Activated CD8-positive, alpha-beta memory T cell treated with anti-CD3 and anti-CD28 coated beads for 48 hours (primary cell): ENCODE results near the gene BPTF.
"Not testable (repeated sequence)": the region's sequence is repeated elsewhere in the genome, so short reads cannot be mapped to it uniquely, and the experiment has no call there.

Source experiments
- DNase-seq, 3 experiments: peaks; one replicate each; pipeline ENCODE4 v3.0.0-alpha.2; 2020; ENCODE audit warnings: low read depth in 2 of 3, low spot score in 2 of 3

BPTF gene

DNA sequence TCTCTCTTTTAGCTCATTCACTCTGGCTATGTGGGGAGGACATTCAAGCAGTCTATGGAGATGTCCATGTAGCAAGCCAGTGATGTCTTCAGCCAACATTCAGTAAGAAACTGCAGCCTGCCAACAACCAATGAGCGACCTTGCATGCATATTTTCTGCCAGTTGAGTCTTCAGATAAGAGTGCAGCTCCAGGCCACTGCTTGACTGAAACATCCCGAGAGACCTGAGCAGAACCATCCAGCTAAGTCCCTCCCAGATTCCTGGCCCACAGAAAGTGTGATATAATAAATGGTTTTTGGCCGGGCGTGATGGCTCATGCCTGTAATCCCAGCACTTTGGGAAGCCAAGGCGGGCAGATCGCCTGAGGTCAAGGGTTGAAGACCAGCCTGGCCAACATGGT, 181.5 kb downstream of the BPTF start:
- no peak for DNase-seq

DNA sequence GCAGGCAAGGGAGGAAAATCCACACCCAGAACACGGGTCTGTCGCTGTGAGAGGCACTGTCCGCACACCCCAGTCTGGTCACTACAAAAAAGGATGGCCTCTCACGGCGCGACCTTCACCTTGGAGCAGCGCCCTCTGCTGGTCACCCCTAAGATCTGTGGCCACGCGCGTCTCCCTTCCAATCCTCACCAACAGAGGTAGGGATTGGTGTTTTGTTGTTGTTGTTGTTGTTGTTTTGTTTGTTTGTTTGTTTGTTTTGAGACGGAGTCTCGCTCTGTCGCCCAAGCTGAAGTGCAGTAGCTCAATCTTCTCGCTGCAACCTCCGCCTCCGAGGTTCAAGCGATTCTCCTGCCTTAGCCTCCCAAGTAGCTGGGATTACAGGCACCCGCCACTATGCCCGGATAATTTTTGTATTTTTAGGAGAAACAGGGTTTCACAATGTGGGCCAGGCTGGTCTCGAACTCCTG, 185.9 kb downstream of the BPTF start:
- peak in 2 of 3 experiments; percentile 43 to 67 for DNase-seq

DNA sequence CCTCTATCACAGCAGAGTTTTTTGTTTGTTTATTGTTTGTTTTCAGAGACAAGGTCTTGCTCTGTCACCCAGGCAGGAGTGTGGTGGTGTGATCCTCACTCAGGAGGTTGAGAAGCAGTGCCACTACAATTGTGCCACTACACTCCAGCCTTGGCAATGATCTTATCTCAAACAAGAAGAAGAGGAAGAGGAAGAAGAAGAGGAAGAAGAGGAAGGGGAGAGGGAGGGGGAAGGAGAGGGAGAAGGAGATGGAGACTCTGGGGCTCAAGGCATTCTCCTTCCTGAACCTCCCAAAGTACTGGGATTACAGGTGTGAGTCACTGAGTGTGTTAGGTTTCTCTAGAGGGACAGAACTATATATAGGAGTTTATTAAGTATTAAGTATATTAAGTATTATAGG, 188.1 kb downstream of the BPTF start:
- no peak for DNase-seq

DNA sequence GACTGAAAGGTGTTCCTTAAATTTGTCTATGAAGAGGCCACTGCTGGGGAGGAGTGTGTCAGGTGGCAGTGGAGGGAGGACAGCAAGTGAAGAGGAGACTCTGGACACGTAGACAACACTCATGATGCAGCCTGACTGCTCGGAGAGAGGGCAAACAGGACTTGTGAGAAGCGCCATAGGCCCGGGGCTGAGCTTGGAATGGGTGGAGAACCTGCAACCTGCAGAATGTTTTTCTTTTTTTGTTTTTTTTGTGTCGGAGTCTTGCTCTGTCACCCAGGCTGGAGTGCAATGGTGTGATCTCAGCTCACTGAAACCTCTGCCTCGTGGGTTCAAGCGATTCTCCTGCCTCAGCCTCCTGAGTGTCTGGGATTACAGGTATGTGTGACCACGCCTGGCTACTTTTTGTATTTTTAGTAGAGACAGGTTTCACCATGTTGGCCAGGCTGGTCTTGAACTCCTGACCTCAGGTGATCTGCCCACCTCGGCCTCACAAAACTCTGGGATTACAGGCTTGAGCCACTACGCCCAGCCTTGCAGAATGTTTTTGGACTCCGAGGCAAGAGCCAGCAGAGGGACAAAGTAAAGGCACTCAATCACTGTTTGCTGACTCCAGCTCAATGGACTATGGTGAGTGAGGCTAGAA, 189.9 kb downstream of the BPTF start:
- no peak for DNase-seq

DNA sequence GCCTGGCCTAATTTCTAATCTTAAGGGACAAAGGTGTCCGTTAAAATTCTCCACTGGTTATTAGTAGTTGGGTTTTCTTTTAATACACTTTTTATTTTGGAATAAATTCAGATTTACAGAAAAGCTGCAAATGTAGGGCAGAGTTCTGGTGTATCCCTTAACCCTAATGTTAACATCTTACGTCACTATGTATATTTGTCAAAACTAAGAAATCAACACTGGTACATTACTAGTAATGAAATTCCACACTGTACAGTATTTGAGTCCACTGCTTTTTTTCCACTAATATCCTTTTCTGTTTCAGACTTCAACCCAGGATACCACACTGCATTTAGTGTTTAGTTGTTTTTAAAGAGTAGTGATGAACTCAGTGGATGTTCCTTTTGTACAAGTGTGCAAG, 191.5 kb downstream of the BPTF start:
- DNase-seq = no peak

DNA sequence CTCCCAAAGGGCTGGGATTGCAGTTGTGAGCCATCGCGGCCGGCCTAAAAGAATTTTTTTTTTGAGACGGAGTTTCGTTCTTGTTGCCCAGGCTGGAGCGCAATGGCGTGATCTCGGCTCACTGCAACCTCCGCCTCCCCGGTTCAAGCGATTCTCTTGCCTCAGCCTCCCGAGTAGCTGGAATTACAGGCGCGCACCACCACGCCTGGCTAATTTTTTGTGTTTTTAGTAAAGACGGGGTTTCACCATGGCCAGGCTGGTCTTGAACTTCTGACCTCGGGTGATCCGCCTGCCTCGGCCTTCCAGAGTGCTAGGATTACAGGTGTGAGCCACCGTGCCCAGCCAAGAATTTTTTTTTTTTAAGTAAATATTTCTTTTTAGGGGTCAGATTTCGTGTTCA, 193.2 kb downstream of the BPTF start:
- DNase-seq = not testable (repeated sequence)

DNA sequence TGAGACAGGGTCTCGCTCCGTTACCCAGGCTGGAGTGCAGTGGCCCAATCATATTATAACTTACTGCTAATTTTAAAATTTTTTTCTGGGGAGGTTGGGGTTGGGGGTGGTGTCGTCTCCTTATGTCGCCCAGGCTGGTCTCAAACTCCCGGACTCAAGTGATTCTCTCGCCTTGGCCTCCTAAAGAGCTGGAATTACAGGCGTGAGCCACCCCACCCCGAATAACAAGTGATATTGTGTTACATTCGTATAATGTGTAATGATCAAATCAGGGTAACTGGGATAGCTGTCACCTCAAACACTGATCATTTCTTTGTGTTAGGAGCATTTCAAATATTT, 194.0 kb downstream of the BPTF start:
- DNase-seq = no peak

DNA sequence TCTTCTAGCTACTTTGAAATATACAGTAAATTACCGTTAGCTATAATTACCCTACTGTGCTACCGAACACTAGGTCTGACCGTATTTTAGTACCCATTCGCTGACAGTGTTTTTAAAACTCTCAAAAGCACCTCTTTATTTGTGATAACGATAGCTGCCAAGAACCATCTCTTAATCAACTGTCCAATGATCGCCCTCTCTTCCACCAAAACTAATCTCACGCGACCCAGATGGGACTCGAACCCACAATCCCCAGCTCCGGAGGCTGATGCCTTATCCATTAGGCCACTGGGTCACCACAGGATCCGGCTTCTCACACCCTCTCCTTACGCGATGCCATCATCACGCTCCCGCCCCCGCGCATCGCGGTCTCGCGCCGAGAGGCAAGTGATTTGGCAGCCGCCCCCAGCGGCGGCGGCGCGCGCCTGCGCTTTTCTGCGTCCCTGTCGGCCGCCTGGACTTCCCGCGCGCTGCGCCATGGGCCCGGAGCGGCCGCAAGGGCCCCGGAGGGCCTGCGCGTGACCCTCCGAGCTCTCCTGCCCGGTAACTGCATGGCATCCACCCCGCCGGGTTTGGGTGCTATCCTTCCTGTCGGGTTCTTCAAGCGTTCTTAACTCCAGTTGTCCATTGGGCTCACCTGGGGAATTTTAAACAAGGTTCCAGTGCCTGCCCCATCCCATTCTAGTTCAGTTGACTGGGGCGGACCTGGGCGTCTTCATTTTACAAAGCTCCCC, 194.5 kb downstream of the BPTF start:
- peak; percentile 99 to 100 (median 100) for DNase-seq

DNA sequence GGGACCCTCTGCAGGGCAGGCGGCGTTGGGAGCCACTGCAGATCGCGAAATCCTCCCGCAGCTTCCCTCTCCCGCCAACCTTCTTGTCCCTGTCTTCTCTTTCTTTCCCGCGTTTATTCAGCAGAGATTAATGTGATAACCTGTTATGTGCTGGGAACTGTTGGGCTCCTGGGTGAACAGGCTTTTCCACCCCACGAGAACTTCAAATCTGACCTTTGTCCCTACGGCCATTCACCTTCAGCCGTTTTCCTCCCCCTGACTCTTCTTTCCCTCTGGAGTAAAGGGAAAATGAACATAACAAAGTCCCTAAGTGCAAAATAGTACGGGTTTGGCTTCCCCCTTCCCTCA, 195.1 kb downstream of the BPTF start:
- no peak for DNase-seq

DNA sequence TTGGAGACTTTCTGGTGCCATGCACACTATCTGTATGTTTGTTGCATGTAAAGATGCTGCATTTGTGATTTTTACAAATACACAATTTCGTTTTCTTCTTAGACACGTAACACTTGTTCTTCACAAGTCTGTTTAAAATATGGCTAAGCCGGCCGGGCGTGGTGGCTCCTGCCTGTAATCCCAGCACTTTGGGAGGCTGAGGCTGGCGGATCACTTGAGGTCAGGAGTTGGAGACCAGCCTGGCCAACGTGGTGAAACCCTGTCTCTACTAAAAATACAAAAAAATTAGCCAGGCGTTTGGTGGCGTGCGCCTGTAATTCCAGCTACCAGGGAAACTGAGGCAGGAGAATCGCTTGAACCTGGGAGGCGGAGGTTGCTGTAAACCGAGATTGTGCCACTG, 195.5 kb downstream of the BPTF start:
- DNase-seq = not testable (repeated sequence)

DNA sequence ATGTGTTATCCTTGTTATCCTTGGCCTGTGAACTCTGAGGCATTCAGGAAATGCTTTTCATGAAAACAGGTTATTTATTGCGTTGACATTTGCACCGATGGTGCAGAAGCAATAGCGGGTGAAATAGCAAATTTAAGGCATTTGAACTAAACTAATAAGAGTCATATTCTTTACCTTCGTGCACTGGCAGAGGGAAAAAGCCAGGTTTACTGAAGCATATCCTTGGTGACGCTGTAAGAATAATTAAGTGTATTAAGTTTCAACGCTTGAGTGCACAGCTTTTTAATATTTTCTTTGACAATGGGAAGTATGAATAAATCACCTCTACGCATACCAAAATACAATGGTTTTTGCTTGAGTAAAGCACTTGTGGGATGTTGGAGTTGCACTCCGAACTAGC, 196.7 kb downstream of the BPTF start:
- no peak for DNase-seq

DNA sequence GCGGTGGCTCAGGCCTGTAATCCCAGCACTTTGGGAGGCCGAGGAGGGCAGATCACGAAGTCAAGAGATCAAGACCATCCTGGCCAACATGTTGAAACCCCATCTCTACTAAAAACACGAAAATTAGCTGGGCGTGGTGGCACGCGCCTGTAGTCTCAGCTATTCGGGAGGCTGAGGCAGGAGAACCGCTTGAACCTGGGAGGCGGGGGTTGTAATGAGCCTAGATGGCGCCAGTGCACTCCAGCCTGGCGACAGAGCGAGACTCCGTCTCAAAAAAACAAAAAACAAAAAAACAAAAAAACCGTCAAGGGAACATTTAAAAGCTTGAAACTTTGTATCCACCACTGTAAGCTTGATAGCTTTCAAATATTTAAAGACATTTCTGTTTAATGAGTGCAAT, 197.2 kb downstream of the BPTF start:
- not testable (repeated sequence) for DNase-seq

DNA sequence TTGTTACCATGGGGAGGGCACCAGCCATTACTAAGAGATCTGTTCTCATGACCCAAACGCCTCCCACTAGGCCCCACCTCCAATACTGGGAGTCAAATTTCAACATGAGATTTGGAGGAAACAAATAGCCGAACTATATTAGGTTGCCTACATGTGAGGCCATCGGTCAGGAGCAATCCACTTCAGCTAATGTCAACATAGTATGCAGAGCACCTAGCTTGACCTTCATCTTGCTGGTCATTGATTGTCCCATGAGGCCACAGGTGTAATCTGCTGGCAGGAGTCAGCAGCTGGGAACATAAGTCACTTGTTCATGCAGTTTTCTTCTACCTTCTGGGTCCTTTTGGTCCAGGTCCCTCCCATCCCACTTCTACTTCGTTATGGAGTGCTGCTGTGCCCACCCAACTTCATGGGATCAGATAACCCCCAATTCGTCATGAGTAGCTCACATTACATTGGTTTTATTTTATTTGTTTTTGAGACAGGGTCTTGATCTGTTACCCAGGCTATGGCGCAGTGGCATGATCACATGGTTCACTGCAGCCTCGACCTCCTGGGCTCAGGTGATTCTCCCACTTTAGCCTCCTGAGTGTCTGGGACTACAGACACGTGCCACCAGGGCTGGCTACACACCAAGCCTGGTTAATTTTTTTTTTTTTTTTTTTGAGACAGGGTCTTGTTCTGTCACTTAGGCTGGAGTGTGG, 204.4 kb downstream of the BPTF start:
- no peak for DNase-seq
